GM12878 (cell line): ENCODE data around the gene MATN1. TPM values are rescaled to one million over a fixed set of nuclear protein-coding genes. Genes with fewer than 3 reads are reported as not detected.

Source experiments
- ATAC-seq: fragments of 200-7000 bp; cut with Tn5 transposase; 3 replicates; pipeline ENCODE4 v1.9.1; 2020; ENCODE audit warnings: mild to moderate bottlenecking, moderate library complexity
- BruUV-seq: library from RNA; stranded (reverse); fragments of 400-500 nt; replicated peaks from 2 replicates; lab custom pipeline; 2021; lab: Mats Ljungman, UMichigan
- CTCF ChIA-PET: fragments of 300-600 bp; sonication (Branson Sonifier 250); formaldehyde crosslinking; extraction: SDS; loops from one replicate; lab custom pipeline; 2021; ENCODE audit warnings: inconsistent platforms; lab: Yijun Ruan, JAX
- POLR2A ChIA-PET: fragments of 350-600 bp; formaldehyde crosslinking; extraction: SDS; loops from one replicate; lab custom pipeline; 2021; ENCODE audit warnings: inconsistent platforms; lab: Charles Lee
- RAD21 ChIA-PET: fragments of 300-600 bp; sonication (Branson Sonifier 250); formaldehyde crosslinking; loops from one replicate; lab custom pipeline; 2023; ENCODE audit warnings: antibody characterized with exemption; ENCODE audit not compliant: unreplicated experiment; lab: Charles Lee
- SMC1A ChIA-PET: fragments of 300-600 bp; sonication (Branson Sonifier 250); formaldehyde crosslinking; loops from one replicate; lab custom pipeline; 2023; ENCODE audit not compliant: unreplicated experiment, uncharacterized antibody; lab: Charles Lee
- DNase-seq: peaks from one replicate; pipeline ENCODE4 v3.0.0-alpha.2; 2011; ENCODE audit warnings: low read depth, low spot score
- FAIRE-seq: peaks from 3 replicates; lab custom pipeline; 2011; peaks lifted over from hg19 to GRCh38; lab: Jason Lieb, UNC
- H2AFZ ChIP-seq: 2 replicates; pipeline ENCODE4 v1.6.0; 2011; ENCODE audit warnings: low read depth, low read length, control low read depth; ENCODE audit not compliant: control insufficient read depth
- H3K27ac ChIP-seq: 2 replicates; pipeline ENCODE4 v1.5.1; 2011; ENCODE audit warnings: control low read depth; ENCODE audit not compliant: control insufficient read depth, insufficient read depth
- H3K27me3 ChIP-seq, 2 experiments: replicated peaks in 1 of 2; 2 replicates each; pipeline versions ENCODE4 v1.6.0 to v1.6.1; 2011; ENCODE audit warnings: low read length in 1 of 2; ENCODE audit not compliant: control insufficient read depth in 2 of 2, insufficient read depth in 2 of 2
- H3K36me3 ChIP-seq, 2 experiments: 2 replicates each; pipeline ENCODE4 v1.5.1; 2011; ENCODE audit warnings: low read length in 1 of 2; ENCODE audit not compliant: control insufficient read depth in 2 of 2, insufficient read depth in 2 of 2
- H3K4me1 ChIP-seq: 2 replicates; pipeline ENCODE4 v1.6.1; 2011; ENCODE audit warnings: mild to moderate bottlenecking, low read length, moderate library complexity, mixed read lengths; ENCODE audit not compliant: control insufficient read depth, insufficient read depth
- H3K4me2 ChIP-seq: 2 replicates; pipeline ENCODE4 v1.6.0; 2011; ENCODE audit warnings: control low read depth; ENCODE audit not compliant: control insufficient read depth, insufficient read depth
- H3K4me3 ChIP-seq: fragments of 200-600 bp; sonication (generic); 2 replicates; pipeline ENCODE4 v1.5.1; 2016
- H3K79me2 ChIP-seq: 2 replicates; pipeline ENCODE4 v1.6.0; 2011; ENCODE audit warnings: low read length; ENCODE audit not compliant: control insufficient read depth, insufficient read depth
- H3K9ac ChIP-seq: 2 replicates; pipeline ENCODE4 v1.8.0; 2011; ENCODE audit warnings: low read length, control low read depth, mixed read lengths; ENCODE audit not compliant: control insufficient read depth, insufficient read depth
- H3K9me3 ChIP-seq: replicated peaks from 3 replicates; pipeline ENCODE4 v1.5.1; 2011; ENCODE audit warnings: mild to moderate bottlenecking, low read length; ENCODE audit not compliant: control insufficient read depth, insufficient read depth
- H4K20me1 ChIP-seq: 2 replicates; pipeline ENCODE4 v1.6.0; 2011; ENCODE audit not compliant: control insufficient read depth, insufficient read depth
- BACH1 ChIP-seq: fragments of 450-650 bp; IDR thresholded peaks from 2 replicates; pipeline ENCODE4 v1.6.1; 2017; ENCODE audit warnings: mild to moderate bottlenecking, borderline replicate concordance
- CTCF ChIP-seq, 3 experiments: IDR thresholded peaks in 2 of 3; conservative IDR thresholded peaks in 1 of 3; 2 replicates each; pipeline ENCODE4 v1.5.1; 2011; ENCODE audit warnings: low read depth in 3 of 3, low read length in 3 of 3, mild to moderate bottlenecking in 3 of 3, control low read depth in 2 of 3, moderate library complexity in 2 of 3, inconsistent platforms in 1 of 3, mixed read lengths in 1 of 3; ENCODE audit not compliant: control insufficient read depth in 2 of 3, insufficient read depth in 1 of 3; ENCODE audit errors: extremely low read depth in 1 of 3
- ESRRA ChIP-seq: IDR thresholded peaks from 2 replicates; pipeline ENCODE4 v1.6.1; 2012; ENCODE audit warnings: mild to moderate bottlenecking, low read length, improper control_type of control experiment
- ETV6 ChIP-seq, 2 experiments: fragments of 450-650 bp in 1 of 2; IDR thresholded peaks in 1 of 2; conservative IDR thresholded peaks in 1 of 2; 2 replicates each; pipeline ENCODE4 v1.6.1; 2014; ENCODE audit warnings: antibody characterized with exemption in 1 of 2, borderline replicate concordance in 1 of 2, low read depth in 1 of 2, mild to moderate bottlenecking in 1 of 2, moderate library complexity in 1 of 2
- MXI1 ChIP-seq: fragments of 150-350 bp; IDR thresholded peaks from 2 replicates; pipeline ENCODE4 v1.6.1; 2011; ENCODE audit warnings: low read depth, mild to moderate bottlenecking, inconsistent platforms, low read length, improper control_type of control experiment
- RELA ChIP-seq: fragments of 450-650 bp; IDR thresholded peaks from 2 replicates; pipeline ENCODE4 v1.8.0; 2014; ENCODE audit warnings: borderline replicate concordance; ENCODE audit not compliant: partially characterized antibody
- TCF7 ChIP-seq: IDR thresholded peaks from 2 replicates; pipeline ENCODE4 v1.6.1; 2014; ENCODE audit warnings: antibody characterized with exemption, borderline replicate concordance
- ZBED1 ChIP-seq: IDR thresholded peaks from 2 replicates; pipeline ENCODE4 v1.6.1; 2016; ENCODE audit warnings: borderline replicate concordance
- ZNF622 ChIP-seq: fragments of 450-650 bp; IDR thresholded peaks from 2 replicates; pipeline ENCODE4 v1.6.1; 2017; ENCODE audit warnings: mild to moderate bottlenecking, inconsistent platforms
- WGBS: methylation state at CpG from one replicate; pipeline ENCODE4 v1.1.6; 2016; ENCODE audit warnings: low lambda C conversion rate; ENCODE audit not compliant: insufficient replicate concordance, insufficient coverage; ENCODE audit errors: missing lambda C conversion rate; 5-methylcytosine and 5-hydroxymethylcytosine counted together
- in situ Hi-C: fragments of 300-500 bp; cut with MboI; formaldehyde crosslinking; loops from 9 replicates; pipeline ENCODE4 v1.14.3; 2018; ENCODE audit warnings: mixed read lengths
- intact Hi-C: fragments of 100-400 bp; cut with micrococcal nuclease; formaldehyde crosslinking; loops from one replicate; pipeline ENCODE4 v1.14.2; 2022; ENCODE audit not compliant: unreplicated experiment
- polyA plus RNA-seq, 11 experiments: library from polyadenylated mRNA; depleted of rRNA in 4 of 11; unstranded in 6 of 11; stranded (reverse) in 5 of 11; fragments of >200 nt; fragmentation: Nextera tagmentation in 4 of 11; fragmentation: Illumina TruSeq in 1 of 11; extraction: Ambion mirVana in 4 of 11; extraction: Trizol in 1 of 11; gene quantifications; 1 replicate in 1 of 11; 2 replicates in 10 of 11; pipeline versions ENCODE4 v1.2.1 to v1.2.3, GENCODE V29; 2011 to 2016; ENCODE audit warnings: inconsistent platforms in 2 of 11, missing spikeins in 2 of 11, low read depth in 1 of 11
- total RNA-seq, 4 experiments: library from RNA; depleted of rRNA in 3 of 4; stranded (reverse); fragments of >200 nt in 3 of 4; fragmentation: Illumina TruSeq in 1 of 4; extraction: Trizol in 1 of 4; gene quantifications; 2 replicates each; pipeline versions ENCODE4 v1.2.1 to v1.2.3, GENCODE V29; 2013 to 2021
- TF ChIP-seq, protein P1 (sequence below): fragments of 150-350 bp; IDR thresholded peaks from 2 replicates; pipeline ENCODE4 v1.6.1; 2014; ENCODE audit warnings: mild to moderate bottlenecking, low read depth, low read length

The MATN1 gene
- total and polyA plus RNA-seq, 10 of the 15 experiments (the other 5 are each of a cell fraction or from before 2014, with no cell fraction given) = 0.04 to 0.50 (median 0.10) TPM; not detected in 1

GRCh38 chr1:30664103-30664755 lies 59.2 kb downstream of the MATN1 start:
- WGBS = 40% methylated on average over 17 of the region's 17 CpGs
- Histone ChIP-seq H4K20me1 (no peaks in the 10 kb centered on the region), H3K4me2 (no peak overlapping the region), H3K9ac (no peak overlapping the region), H3K36me3 (no peaks in the 10 kb centered on the region), H3K27ac (no peak overlapping the region), H3K79me2 (no peaks in the 10 kb centered on the region), H2AFZ (no peak overlapping the region), H3K4me1 (no peaks in the 10 kb centered on the region), H3K4me3 (no peak overlapping the region), H3K27me3 (no peaks in the 10 kb centered on the region; a peak in 1 of 4 replicates), H3K9me3 (no peaks in the 10 kb centered on the region)
- ChIA-PET CTCF (no interaction called here), RAD21 (no interaction called here), POLR2A (no interaction called here), SMC1A (no interaction called here)
- ATAC-seq (no peak), FAIRE-seq (no peak), DNase-seq (no peak)
- BruUV-seq = no TSS peak
- TF ChIP-seq RELA (no peak), ESRRA (no peak), ZNF622 (no peak), TCF7 (no peak), BACH1 (no peak), ZBED1 (no peak), MXI1 (no peak), CTCF (IDR thresholded peaks at IDR 0.05 in 2 of 3, conservative IDR thresholded peaks at IDR 0.05 in 1 of 3; ENCODE audit: control insufficient read depth in 2 of 3, extremely low read depth in 1 of 3, insufficient read depth in 1 of 3, low read depth in 3 of 3, low read length in 3 of 3) (no peak), ETV6 (conservative IDR thresholded peaks at IDR 0.05 in 1 of 2, IDR thresholded peaks at IDR 0.05 in 1 of 2; ENCODE audit: borderline replicate concordance in 1 of 2, low read depth in 1 of 2) (no peak)
- TF ChIP-seq, protein P1, sequence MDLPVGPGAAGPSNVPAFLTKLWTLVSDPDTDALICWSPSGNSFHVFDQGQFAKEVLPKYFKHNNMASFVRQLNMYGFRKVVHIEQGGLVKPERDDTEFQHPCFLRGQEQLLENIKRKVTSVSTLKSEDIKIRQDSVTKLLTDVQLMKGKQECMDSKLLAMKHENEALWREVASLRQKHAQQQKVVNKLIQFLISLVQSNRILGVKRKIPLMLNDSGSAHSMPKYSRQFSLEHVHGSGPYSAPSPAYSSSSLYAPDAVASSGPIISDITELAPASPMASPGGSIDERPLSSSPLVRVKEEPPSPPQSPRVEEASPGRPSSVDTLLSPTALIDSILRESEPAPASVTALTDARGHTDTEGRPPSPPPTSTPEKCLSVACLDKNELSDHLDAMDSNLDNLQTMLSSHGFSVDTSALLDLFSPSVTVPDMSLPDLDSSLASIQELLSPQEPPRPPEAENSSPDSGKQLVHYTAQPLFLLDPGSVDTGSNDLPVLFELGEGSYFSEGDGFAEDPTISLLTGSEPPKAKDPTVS = no peak
- in situ Hi-C loops = no loop called here
- intact Hi-C loops = no loop called here
